Loucy (cell line): Measurements from ENCODE around the gene SNAI1.

Experiments
- H2AFZ ChIP-seq: fragments of 200-600 bp; sonication (generic); 2 replicates; pipeline ENCODE4 v1.6.0; 2016; ENCODE audit warnings: antibody characterized with exemption, mild to moderate bottlenecking, low read length, moderate library complexity
- H3F3A ChIP-seq: fragments of 200-600 bp; 2 replicates; pipeline ENCODE4 v1.6.0; 2016; ENCODE audit warnings: antibody characterized with exemption, low read depth, mild to moderate bottlenecking
- H3K27me3 ChIP-seq: fragments of 200-600 bp; sonication (generic); 2 replicates; pipeline ENCODE4 v1.6.1; 2014; ENCODE audit warnings: low read length, mild to moderate bottlenecking; ENCODE audit not compliant: insufficient read depth, poor library complexity, severe bottlenecking
- H3K36me3 ChIP-seq: fragments of 200-600 bp; sonication (generic); 2 replicates; pipeline ENCODE4 v1.6.1; 2016; ENCODE audit warnings: low read length; ENCODE audit not compliant: insufficient read depth
- H3K4me1 ChIP-seq: fragments of 200-600 bp; sonication (generic); 2 replicates; pipeline ENCODE4 v1.5.1; 2014; ENCODE audit warnings: low read length, mild to moderate bottlenecking; ENCODE audit not compliant: insufficient read depth, poor library complexity, severe bottlenecking
- H3K4me2 ChIP-seq: fragments of 200-600 bp; sonication (generic); 2 replicates; pipeline ENCODE4 v1.6.0; 2014; ENCODE audit warnings: antibody characterized with exemption, low read length, low read depth, mild to moderate bottlenecking; ENCODE audit not compliant: poor library complexity, severe bottlenecking
- H3K4me3 ChIP-seq: fragments of 200-600 bp; sonication (generic); 2 replicates; pipeline ENCODE4 v1.5.1; 2014; ENCODE audit warnings: low read length, mild to moderate bottlenecking, mixed read lengths; ENCODE audit not compliant: poor library complexity, severe bottlenecking
- H3K79me2 ChIP-seq: fragments of 200-600 bp; sonication (generic); 2 replicates; pipeline ENCODE4 v1.6.1; 2014; ENCODE audit warnings: low read length; ENCODE audit not compliant: insufficient read depth
- H3K9ac ChIP-seq: fragments of 200-600 bp; sonication (generic); 2 replicates; pipeline ENCODE4 v1.6.0; 2014; ENCODE audit warnings: mild to moderate bottlenecking, low read depth, low read length, moderate library complexity; ENCODE audit not compliant: poor library complexity, severe bottlenecking
- H3K9me2 ChIP-seq: fragments of 200-600 bp; sonication (generic); replicated peaks from 2 replicates; pipeline ENCODE4 v1.6.1; 2016; ENCODE audit warnings: low read depth, low read length, mixed read lengths
- H3K9me3 ChIP-seq: fragments of 200-600 bp; sonication (generic); 2 replicates; pipeline ENCODE4 v1.6.1; 2014; ENCODE audit warnings: mild to moderate bottlenecking, antibody characterized with exemption, low read length, low read depth; ENCODE audit not compliant: insufficient read depth
- H4K20me1 ChIP-seq: fragments of 200-600 bp; sonication (generic); 2 replicates; pipeline ENCODE4 v1.6.0; 2014; ENCODE audit warnings: antibody characterized with exemption, low read length, mild to moderate bottlenecking; ENCODE audit not compliant: insufficient read depth, poor library complexity, severe bottlenecking
- CTCF ChIP-seq: fragments of 200-600 bp; sonication (generic); conservative IDR thresholded peaks from 2 replicates; pipeline ENCODE4 v1.5.1; 2014; ENCODE audit warnings: mild to moderate bottlenecking, antibody characterized with exemption, low read length
- EZH2phosphoT487 ChIP-seq: fragments of 200-600 bp; IDR thresholded peaks from 2 replicates; pipeline ENCODE4 v1.6.1; 2018; ENCODE audit warnings: antibody characterized with exemption, mild to moderate bottlenecking, moderate library complexity, borderline replicate concordance

SNAI1 gene

GRCh38 chr20:50001784-50002311, 19.1 kb downstream of the SNAI1 start:
- H3K4me3 ChIP-seq, result no peak overlapping the region
- H3K36me3 ChIP-seq, result no peaks in the 10 kb centered on the region
- H4K20me1 ChIP-seq, result no peaks in the 10 kb centered on the region
- H3K9me3 ChIP-seq, result no peaks in the 10 kb centered on the region
- peaks cover 12% of the 10 kb centered on the region for H3K4me1 ChIP-seq
- no peaks in the 10 kb centered on the region for H3K79me2 ChIP-seq
- no peaks in the 10 kb centered on the region for H3F3A ChIP-seq
- no peak overlapping the region for H2AFZ ChIP-seq
- no peak overlapping the region for H3K9ac ChIP-seq
- TF ChIP-seq EZH2phosphoT487 (no peak), CTCF (no peak)
- no peaks in the 10 kb centered on the region for H3K27me3 ChIP-seq
- H3K9me2 ChIP-seq, result no peaks in the 10 kb centered on the region
- H3K4me2 ChIP-seq, result no peak overlapping the region

GRCh38 chr20:50003253-50003656, 20.5 kb downstream of the SNAI1 start:
- Histone ChIP-seq H3K36me3 (no peaks in the 10 kb centered on the region), H3K9me2 (no peaks in the 10 kb centered on the region), H3K27me3 (no peaks in the 10 kb centered on the region), H3F3A (no peaks in the 10 kb centered on the region), H3K4me2 (no peak overlapping the region), H3K4me1 (peaks cover 12% of the 10 kb centered on the region), H3K9me3 (no peaks in the 10 kb centered on the region), H2AFZ (no peak overlapping the region), H3K4me3 (no peak overlapping the region), H3K79me2 (no peaks in the 10 kb centered on the region), H3K9ac (no peak overlapping the region), H4K20me1 (no peaks in the 10 kb centered on the region)
- TF ChIP-seq CTCF (no peak), EZH2phosphoT487 (no peak)

GRCh38 chr20:50004229-50004628, 21.4 kb downstream of the SNAI1 start:
- Histone ChIP-seq H3K36me3 (no peaks in the 10 kb centered on the region), H3K4me1 (peaks cover 12% of the 10 kb centered on the region), H3K9ac (no peak overlapping the region), H3K79me2 (no peaks in the 10 kb centered on the region), H3K4me2 (no peak overlapping the region), H3K9me3 (no peaks in the 10 kb centered on the region), H2AFZ (no peak overlapping the region), H3K9me2 (no peaks in the 10 kb centered on the region), H3K4me3 (no peak overlapping the region), H3K27me3 (no peaks in the 10 kb centered on the region), H4K20me1 (no peaks in the 10 kb centered on the region), H3F3A (no peaks in the 10 kb centered on the region)
- TF ChIP-seq CTCF (no peak), EZH2phosphoT487 (no peak)
